Measurements from ENCODE around the gene S100PBP.
A peak's percentile ranks its signal among the peaks of the same experiment; 100 is the strongest.
"Not testable (repeated sequence)": the region's sequence is repeated elsewhere in the genome, so short reads cannot be mapped to it uniquely, and the experiment has no call there.

The S100PBP gene

GRCh38 chr1:32786856-32787255, 30.6 kb upstream of the S100PBP start:
- DNase-seq, result peak; percentile 21

- not testable (repeated sequence) for DNase-seq
Observed at GRCh38 chr1:32789356-32789755, 28.1 kb upstream of the S100PBP start.

DNA sequence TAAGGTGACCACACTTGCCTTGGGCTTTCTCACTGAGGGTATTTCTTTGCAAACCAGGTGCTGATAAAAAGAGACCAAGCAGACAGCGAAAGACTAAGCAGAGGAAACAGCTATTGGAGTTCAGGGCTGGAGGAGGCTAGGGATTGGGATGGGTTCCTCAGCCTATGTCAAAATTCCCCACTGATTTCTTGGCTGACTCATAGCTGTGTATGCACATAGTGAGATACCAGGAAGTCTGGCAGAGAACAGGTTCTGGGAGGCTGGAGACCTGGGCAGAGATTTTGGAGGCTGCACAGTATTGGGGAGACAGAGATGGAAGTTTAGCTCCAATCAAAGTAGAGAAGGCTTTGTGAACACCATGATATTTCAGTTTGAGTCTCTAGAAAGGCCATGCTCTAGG, 25.6 kb upstream of the S100PBP start:
- no peak for DNase-seq

DNA sequence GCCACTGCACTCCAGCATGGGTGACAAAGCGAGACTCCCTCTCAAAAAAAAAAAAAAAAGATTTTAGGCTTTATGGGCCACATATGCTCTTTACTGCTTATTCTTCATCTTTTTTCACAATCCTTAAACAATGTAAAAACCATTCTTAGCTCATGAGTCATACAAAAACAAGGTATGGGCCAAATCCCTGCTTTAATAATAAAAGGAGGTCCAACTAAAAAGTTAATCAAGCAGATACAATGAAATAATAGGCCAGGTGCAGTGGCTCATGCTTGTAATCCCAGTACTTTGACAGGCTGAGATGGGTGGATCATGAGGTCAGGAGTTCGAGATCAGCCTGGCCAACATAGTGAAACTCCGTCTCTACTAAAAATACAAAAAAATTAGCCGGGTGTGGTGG, 21.7 kb upstream of the S100PBP start:
- not testable (repeated sequence) for DNase-seq

DNA sequence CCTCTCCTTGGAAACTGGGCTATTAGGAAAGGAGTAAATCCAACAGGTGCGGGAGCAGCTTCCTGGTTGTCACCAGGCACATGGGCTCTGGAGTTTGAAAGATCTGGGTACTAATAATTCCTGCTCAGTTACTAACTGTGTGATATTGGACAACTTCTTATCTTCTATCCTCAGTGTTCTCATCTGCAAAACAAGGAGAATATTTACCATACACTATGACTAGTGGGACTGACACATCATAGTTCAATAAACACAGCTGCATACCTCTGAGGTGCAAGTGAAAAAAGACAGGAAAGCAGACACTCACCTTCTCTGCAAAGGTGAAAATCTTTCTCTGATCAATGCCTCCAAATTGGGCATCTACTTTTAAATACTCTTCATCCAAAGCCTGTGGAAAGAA, 20.0 kb upstream of the S100PBP start:
- DNase-seq, result no peak

DNA sequence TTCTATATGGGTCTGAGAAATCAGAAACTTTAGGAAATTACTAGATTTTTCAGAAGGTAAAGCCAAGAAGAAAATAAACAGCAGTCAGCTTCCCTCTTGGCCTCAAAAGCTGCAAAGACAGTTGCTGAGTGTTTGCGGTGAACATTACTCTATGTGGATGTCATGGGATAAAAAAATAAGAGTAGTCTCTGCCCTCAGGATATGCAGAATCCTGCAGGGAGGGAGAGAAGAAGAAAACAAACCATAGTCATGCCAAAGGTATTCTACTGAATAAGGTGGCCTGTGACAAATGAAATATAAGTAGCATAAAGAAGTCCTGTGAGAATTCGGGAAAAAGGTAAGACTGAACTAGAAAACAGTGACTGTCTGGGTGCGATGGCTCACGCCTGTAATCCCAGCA, 19.3 kb upstream of the S100PBP start:
- DNase-seq, result no peak

DNA sequence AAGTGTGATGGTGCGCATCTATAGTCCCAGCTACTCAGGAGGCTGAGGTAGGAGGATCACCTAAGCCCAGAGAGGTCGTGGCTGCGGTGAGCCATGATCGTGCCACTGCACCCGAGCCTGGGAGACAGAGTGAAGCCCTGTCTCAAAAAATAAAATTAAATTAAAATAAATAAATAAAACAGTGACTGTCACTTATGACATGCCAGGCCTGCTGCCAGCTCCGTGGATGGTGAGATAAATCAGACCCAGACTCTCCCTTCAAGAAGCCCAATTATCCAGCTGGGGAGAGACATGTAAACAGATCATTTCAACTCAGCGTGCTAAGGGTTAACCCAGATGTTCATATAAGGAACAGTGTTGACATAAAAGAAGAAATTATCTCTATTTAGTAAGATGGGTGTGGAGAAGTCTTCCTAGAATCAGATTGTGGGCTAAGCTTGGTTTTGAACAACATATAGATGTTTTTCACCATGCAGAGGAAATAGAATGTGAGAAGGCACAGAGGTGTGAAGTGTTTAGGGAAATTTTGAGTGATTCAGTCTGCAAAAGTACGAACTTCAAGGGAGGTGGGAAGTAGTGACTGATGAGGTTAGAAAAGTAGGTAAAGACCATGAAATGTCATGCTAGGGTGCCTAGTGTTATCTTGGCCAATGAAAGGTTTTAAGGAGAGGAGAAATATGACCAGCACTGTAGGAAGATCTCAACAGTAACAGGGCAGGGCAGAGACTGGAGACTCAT, 18.6 kb upstream of the S100PBP start:
- peak; percentile 78 for DNase-seq

DNA sequence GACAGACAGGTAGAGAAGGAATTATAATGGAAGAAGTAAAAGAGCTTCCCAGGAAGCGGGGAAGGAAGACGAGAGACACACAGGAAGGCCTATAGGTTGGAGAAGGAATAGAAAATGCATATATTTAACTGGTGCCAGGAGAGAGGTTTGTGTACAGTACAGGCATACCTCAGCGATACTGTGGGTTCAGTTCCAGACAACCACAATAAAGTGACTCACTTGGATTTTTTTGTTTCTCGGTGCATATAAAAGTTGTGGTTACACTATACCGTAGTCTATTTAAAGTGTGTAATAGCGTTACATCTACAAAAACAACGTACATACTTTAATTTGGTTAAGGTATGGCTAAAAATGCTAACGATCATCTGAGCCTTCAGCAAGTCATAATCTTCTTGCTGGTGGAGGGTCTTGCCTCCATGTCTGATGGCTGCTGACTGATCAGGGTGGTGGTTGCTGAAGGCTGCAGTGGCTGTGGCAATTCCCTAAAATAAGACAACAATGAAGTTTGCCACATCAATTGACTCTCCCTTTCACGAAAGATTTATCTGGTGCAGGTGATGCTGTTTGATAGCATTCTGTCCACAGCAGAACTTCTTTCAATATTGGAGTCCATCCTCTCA, 16.2 kb upstream of the S100PBP start:
- DNase-seq, result peak; percentile 67

DNA sequence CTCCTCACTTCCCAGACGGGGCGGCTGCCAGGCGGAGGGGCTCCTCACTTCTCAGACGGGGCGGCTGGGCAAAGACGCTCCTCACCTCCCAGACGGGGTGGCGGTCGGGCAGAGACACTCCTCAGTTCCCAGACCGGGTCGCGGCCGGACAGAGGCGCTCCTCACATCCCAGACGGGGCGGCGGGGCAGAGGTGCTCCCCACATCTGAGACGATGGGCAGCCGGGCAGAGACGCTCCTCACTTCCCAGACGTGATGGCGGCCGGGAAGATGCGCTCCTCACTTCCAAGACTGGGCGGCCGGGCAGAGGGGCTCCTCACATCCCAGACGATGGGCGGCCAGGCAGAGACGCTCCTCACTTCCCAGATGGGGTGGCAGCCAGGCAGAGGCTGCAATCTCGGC, 13.0 kb upstream of the S100PBP start:
- not testable (repeated sequence) for DNase-seq

- DNase-seq, result no peak
Observed at GRCh38 chr1:32806290-32806689, 11.2 kb upstream of the S100PBP start.

- DNase-seq, result no peak
Observed at GRCh38 chr1:32806910-32807523, 10.4 kb upstream of the S100PBP start.

- DNase-seq, result no peak
Observed at GRCh38 chr1:32808580-32808979, 8.9 kb upstream of the S100PBP start.

- no peak for DNase-seq
Observed at GRCh38 chr1:32810358-32810757, 7.1 kb upstream of the S100PBP start.

GRCh38 chr1:32811265-32811664, 6.2 kb upstream of the S100PBP start:
- no peak for DNase-seq

DNA sequence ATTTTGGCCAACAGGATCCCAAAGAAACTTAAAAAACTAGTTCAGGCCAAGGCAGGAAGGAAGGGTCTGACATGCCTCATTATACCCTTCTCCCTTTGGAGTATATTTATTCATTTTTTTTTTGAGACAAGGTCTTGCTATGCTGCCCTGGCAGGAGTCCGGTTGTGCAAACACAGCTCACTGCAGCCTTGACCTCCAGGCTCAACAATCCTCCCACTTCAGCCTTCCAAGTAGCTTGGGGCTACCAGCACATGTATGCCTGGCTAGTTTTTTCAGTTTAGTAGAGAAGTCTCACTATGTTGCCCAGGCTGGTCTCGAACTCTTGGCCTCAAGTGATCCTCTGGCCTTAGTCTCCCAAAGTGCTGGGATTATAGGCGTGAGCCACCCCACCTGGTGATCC, 5.5 kb upstream of the S100PBP start:
- no peak for DNase-seq

- no peak for DNase-seq
Observed at GRCh38 chr1:32813941-32814739, 3.3 kb upstream of the S100PBP start.

GRCh38 chr1:32816676-32817158, 736 bp upstream of the S100PBP start:
- DNase-seq, result no peak

GRCh38 chr1:32817815-32818786, 648 bp downstream of the S100PBP start:
- peak; percentile 26 for DNase-seq

- DNase-seq, result peak; percentile 50
Observed at GRCh38 chr1:32818804-32819541, 1.5 kb downstream of the S100PBP start.

DNA sequence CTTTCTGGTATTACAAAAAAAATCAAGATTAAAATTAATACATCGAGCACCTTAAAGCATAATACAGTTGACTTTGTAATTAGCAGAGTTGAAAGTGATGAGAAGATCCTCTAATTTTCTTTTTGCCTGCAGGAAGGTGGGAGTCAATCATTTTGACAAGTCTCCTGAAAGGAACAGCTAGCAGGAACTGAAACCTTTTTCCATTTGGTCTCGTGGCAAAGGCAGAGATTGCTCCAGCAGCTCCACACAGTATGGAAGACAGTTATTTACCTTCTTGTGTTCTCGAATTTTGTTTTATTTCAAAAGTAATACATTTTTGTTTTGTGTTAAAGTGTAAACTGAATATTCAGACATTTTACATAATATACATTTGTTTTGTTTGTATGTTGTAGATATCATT, 7.7 kb downstream of the S100PBP start:
- DNase-seq, result no peak

GRCh38 chr1:32828341-32828740, 10.9 kb downstream of the S100PBP start:
- DNase-seq, result peak; percentile 5

Measured in CD4-positive, alpha-beta T cell treated with Interleukin-17A for 1 hour (primary cell).